ENCODE measurements around the gene ZNF8.
A peak's percentile ranks its signal among the peaks of the same experiment; 100 is the strongest.

ZNF8 gene

DNA sequence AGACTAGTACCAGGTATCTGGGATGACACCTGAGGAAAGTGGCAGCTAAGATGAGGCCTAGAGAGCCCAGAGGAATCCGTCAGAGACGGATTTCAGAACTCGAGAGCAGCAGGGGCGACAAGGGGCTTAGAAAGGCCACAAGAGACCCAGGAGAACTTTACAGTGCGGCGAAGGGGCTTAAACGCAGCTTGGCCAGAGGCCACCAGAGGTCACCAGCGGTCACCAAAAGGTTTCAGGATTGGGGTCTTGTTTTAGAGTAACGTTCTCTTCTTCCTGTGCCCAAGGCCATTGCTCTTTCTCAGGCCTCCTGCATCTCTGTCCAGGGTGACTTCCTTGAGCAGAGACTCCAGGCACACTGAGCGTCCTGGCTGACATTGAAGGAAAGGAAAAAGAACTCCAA lies 50.2 kb downstream of the ZNF8 start:
- TF ChIP-seq, protein P1, sequence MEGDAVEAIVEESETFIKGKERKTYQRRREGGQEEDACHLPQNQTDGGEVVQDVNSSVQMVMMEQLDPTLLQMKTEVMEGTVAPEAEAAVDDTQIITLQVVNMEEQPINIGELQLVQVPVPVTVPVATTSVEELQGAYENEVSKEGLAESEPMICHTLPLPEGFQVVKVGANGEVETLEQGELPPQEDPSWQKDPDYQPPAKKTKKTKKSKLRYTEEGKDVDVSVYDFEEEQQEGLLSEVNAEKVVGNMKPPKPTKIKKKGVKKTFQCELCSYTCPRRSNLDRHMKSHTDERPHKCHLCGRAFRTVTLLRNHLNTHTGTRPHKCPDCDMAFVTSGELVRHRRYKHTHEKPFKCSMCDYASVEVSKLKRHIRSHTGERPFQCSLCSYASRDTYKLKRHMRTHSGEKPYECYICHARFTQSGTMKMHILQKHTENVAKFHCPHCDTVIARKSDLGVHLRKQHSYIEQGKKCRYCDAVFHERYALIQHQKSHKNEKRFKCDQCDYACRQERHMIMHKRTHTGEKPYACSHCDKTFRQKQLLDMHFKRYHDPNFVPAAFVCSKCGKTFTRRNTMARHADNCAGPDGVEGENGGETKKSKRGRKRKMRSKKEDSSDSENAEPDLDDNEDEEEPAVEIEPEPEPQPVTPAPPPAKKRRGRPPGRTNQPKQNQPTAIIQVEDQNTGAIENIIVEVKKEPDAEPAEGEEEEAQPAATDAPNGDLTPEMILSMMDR (IDR thresholded peaks at IDR 0.05; ENCODE audit: extremely low read depth, insufficient read depth, missing control alignments): peak; percentile 41
- DNase-seq (ENCODE audit: low spot score): no peak
- in situ Hi-C loops (cut with MboI; ENCODE audit: low pct_unique_long_range_greater_than_20kb, low sequenced_read_pairs, unreplicated experiment): no loop called here

DNA sequence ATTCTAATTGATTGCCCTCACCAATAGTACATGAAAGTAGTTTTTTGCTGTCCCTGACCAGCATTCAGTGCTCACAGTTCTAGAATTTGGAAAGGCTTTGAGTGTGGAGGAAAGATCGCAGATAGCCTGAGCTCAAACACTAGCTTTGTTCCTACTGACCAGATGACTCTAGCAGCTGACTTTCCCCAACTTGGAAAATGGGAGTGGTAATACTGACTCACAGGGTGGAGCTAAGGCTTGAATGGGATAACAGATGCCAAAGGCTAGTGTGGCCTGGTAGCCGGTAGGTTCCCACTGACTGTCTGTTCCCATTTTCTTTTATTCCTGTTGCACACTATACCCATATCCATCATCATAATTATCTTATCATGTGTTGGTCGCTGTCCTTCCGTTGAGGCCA lies 51.7 kb downstream of the ZNF8 start:
- DNase-seq (ENCODE audit: low spot score): no peak
- in situ Hi-C loops (cut with MboI; ENCODE audit: low pct_unique_long_range_greater_than_20kb, low sequenced_read_pairs, unreplicated experiment): no loop called here
- TF ChIP-seq, protein P1 (IDR thresholded peaks at IDR 0.05; ENCODE audit: extremely low read depth, insufficient read depth, missing control alignments): no peak

DNA sequence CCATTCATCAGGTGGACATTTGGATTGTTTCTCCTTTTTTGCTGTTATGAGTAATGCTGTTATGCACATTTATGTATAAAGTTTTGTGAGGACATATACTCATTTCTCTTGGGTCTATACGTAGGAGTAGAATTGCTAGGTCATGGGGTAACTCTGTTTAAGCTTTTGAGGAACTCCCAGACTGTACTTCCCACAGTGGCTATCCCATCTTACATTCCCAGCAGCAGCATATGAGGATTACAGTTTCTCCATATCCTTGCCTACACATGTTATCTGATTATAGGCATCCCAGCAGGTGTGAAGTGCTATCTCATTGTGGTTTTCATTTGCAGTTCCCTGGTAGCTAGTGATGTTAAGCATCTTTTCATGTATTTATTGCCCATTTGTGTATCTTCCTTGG lies 53.9 kb downstream of the ZNF8 start:
- TF ChIP-seq, protein P1 (IDR thresholded peaks at IDR 0.05; ENCODE audit: extremely low read depth, insufficient read depth, missing control alignments): no peak
- in situ Hi-C loops (cut with MboI; ENCODE audit: low pct_unique_long_range_greater_than_20kb, low sequenced_read_pairs, unreplicated experiment): no loop called here
- DNase-seq (ENCODE audit: low spot score): no peak

DNA sequence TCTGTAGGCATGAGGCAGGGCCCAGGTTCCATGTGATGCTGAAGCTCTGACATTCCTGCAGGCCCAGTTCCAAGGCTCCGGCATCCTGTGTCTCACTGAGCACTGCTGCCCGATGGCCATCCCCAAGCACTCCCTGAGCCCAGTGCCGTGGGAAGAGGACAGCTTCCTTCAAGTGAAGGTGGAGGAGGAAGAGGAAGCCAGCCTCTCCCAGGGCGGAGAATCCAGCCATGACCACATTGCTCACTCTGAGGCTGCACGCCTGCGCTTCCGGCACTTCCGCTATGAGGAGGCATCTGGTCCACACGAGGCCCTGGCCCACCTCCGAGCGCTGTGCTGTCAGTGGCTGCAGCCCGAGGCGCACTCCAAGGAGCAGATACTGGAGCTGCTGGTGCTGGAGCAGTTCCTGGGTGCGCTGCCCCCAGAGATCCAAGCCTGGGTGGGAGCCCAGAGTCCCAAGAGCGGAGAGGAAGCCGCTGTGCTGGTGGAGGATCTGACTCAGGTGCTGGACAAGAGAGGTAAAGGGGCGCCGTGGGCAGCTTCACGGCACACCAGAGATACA lies 56.0 kb downstream of the ZNF8 start:
- in situ Hi-C loops (cut with MboI; ENCODE audit: low pct_unique_long_range_greater_than_20kb, low sequenced_read_pairs, unreplicated experiment): no loop called here
- no peak for DNase-seq (ENCODE audit: low spot score)
- TF ChIP-seq, protein P1 (IDR thresholded peaks at IDR 0.05; ENCODE audit: extremely low read depth, insufficient read depth, missing control alignments): no peak

DNA sequence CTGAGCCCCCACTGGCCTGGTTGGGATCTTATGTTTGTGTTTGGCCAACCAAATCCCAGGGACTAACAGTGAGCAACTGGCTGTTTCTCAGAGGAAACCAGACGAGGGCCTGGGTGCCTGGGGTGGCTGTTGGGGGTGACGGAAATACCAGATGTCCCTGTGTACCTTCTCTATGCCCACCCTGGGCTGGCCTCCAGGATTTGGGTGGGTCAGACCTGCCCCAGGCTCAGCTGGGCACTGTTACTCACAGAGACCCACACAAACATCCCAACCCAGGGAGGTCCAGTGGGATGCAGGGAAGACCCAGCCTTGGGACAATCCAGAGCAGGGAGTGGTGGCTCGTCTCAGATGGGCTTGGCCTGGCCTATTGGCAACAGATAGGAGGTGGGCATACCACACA lies 56.9 kb downstream of the ZNF8 start:
- no peak for DNase-seq (ENCODE audit: low spot score)
- TF ChIP-seq, protein P1 (IDR thresholded peaks at IDR 0.05; ENCODE audit: extremely low read depth, insufficient read depth, missing control alignments): no peak
- in situ Hi-C loops (cut with MboI; ENCODE audit: low pct_unique_long_range_greater_than_20kb, low sequenced_read_pairs, unreplicated experiment): no loop called here

DNA sequence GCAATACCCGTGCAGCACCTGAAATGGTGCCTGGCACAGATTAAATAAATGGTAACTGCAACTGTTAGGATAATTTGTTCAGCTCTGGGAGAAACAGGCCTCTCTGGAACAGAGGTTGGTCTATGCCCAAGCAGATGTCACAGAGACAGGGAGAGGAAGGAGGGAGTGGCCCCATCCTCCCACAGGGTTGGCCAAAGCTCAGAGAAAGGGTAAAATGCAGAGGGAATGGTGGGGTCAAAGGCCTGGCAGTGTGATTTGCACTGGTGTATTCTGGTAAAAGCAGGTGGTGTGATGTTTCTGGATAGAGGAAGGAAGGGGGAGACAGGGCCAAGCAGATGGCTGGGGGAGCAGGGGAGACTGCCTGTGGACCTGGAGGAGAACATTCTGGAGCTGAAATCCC lies 57.5 kb downstream of the ZNF8 start:
- in situ Hi-C loops (cut with MboI; ENCODE audit: low pct_unique_long_range_greater_than_20kb, low sequenced_read_pairs, unreplicated experiment): no loop called here
- DNase-seq (ENCODE audit: low spot score): no peak
- TF ChIP-seq, protein P1 (IDR thresholded peaks at IDR 0.05; ENCODE audit: extremely low read depth, insufficient read depth, missing control alignments): no peak

DNA sequence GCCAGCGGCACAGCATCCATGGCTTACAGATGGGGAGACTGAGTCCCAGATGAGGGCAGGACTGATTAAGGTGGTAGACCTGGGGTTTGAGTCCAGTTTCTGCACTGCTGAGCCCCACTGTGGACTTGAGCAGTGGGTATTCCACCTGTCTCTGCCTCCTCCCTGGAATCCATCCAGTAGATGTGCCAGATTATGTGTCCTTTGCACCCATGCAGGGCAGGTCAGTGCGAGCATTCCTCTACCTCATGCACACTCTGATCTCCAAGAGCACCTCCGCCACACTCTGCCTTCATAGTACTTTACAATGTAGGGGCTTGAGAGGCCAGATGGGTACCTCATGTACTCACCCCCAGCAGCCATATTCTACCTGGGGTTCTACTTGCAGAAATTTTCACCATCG lies 58.1 kb downstream of the ZNF8 start:
- no peak for DNase-seq (ENCODE audit: low spot score)
- in situ Hi-C loops (cut with MboI; ENCODE audit: low pct_unique_long_range_greater_than_20kb, low sequenced_read_pairs, unreplicated experiment): no loop called here
- TF ChIP-seq, protein P1 (IDR thresholded peaks at IDR 0.05; ENCODE audit: extremely low read depth, insufficient read depth, missing control alignments): no peak
